HEK293 (cell line): ENCODE measurements around the gene WDR41.

Experiments used
- CTCF ChIA-PET: fragments of 350-600 bp; formaldehyde crosslinking; extraction: SDS; loops from one replicate; lab custom pipeline; 2021; ENCODE audit warnings: antibody characterized with exemption; lab: Yijun Ruan, JAX
- POLR2A ChIA-PET: fragments of 300-600 bp; formaldehyde crosslinking; extraction: SDS; loops from one replicate; lab custom pipeline; 2020; ENCODE audit warnings: antibody characterized with exemption, inconsistent platforms; lab: Yijun Ruan, JAX
- H3K27ac ChIP-seq: fragments of 200-500 bp; sonication (Bioruptor generic); 2 replicates; pipeline ENCODE4 v1.5.1; 2014; ENCODE audit warnings: low read depth, low read length, control low read depth, inconsistent platforms; ENCODE audit errors: extremely low read depth
- H3K36me3 ChIP-seq, 2 experiments: fragments of 200-500 bp in 1 of 2; sonication (Bioruptor generic) in 1 of 2; 1 replicate in 1 of 2; 2 replicates in 1 of 2; pipeline ENCODE4 v1.5.1; 2014 to 2017; ENCODE audit warnings: inconsistent platforms in 2 of 2, low read length in 2 of 2; ENCODE audit not compliant: control insufficient read depth in 2 of 2, insufficient read depth in 1 of 2
- H3K4me1 ChIP-seq: fragments of 200-500 bp; sonication (Bioruptor generic); 2 replicates; pipeline ENCODE4 v1.5.1; 2014; ENCODE audit warnings: mild to moderate bottlenecking, low read length, inconsistent platforms; ENCODE audit not compliant: control insufficient read depth, insufficient read depth
- H3K4me3 ChIP-seq: 2 replicates; pipeline ENCODE4 v1.5.1; 2011; ENCODE audit warnings: low read depth, mild to moderate bottlenecking, control low read depth, low read length, moderate library complexity
- H3K9me3 ChIP-seq: fragments of 200-500 bp; sonication (Bioruptor generic); 2 replicates; pipeline ENCODE4 v1.5.1; 2014; ENCODE audit warnings: low read depth, low read length, inconsistent platforms; ENCODE audit not compliant: control insufficient read depth, insufficient read depth
- IKZF3 ChIP-seq: fragments of 450-650 bp; IDR thresholded peaks from 2 replicates; pipeline ENCODE4 v1.5.0; 2018; ENCODE audit warnings: missing biosample characterization, mild to moderate bottlenecking, missing genetic modification characterization, moderate library complexity
- KLF10 ChIP-seq: fragments of 450-650 bp; IDR thresholded peaks from 2 replicates; pipeline ENCODE4 v1.5.1; 2018; ENCODE audit warnings: missing biosample characterization, mild to moderate bottlenecking, missing genetic modification characterization
- SCRT1 ChIP-seq: fragments of 450-650 bp; formaldehyde crosslinking; IDR thresholded peaks from 2 replicates; pipeline ENCODE4 v1.5.1; 2016; ENCODE audit warnings: missing biosample characterization, missing genetic modification characterization, borderline replicate concordance
- SP7 ChIP-seq: fragments of 450-650 bp; formaldehyde crosslinking; IDR thresholded peaks from 2 replicates; pipeline ENCODE4 v1.5.1; 2016; ENCODE audit warnings: missing biosample characterization, missing genetic modification characterization
- YY2 ChIP-seq: fragments of 450-650 bp; formaldehyde crosslinking; IDR thresholded peaks from 2 replicates; pipeline ENCODE4 v1.5.1; 2016; ENCODE audit warnings: missing biosample characterization, missing genetic modification characterization
- ZBTB20 ChIP-seq: fragments of 450-650 bp; formaldehyde crosslinking; IDR thresholded peaks from 2 replicates; pipeline ENCODE4 v1.5.1; 2016; ENCODE audit warnings: missing biosample characterization, missing genetic modification characterization
- ZEB2 ChIP-seq: fragments of 450-650 bp; formaldehyde crosslinking; IDR thresholded peaks from 2 replicates; pipeline ENCODE4 v1.5.1; 2016; ENCODE audit warnings: missing biosample characterization, missing genetic modification characterization
- ZNF10 ChIP-seq: fragments of 450-650 bp; formaldehyde crosslinking; IDR thresholded peaks from 2 replicates; pipeline ENCODE4 v1.5.1; 2017; ENCODE audit warnings: missing biosample characterization, missing genetic modification characterization
- ZNF157 ChIP-seq: fragments of 450-650 bp; formaldehyde crosslinking; IDR thresholded peaks from 2 replicates; pipeline ENCODE4 v1.5.1; 2016; ENCODE audit warnings: missing biosample characterization, missing genetic modification characterization
- ZNF18 ChIP-seq: fragments of 450-650 bp; formaldehyde crosslinking; IDR thresholded peaks from 2 replicates; pipeline ENCODE4 v1.5.1; 2016; ENCODE audit warnings: missing biosample characterization, missing genetic modification characterization
- ZNF2 ChIP-seq: fragments of 450-650 bp; formaldehyde crosslinking; IDR thresholded peaks from 2 replicates; pipeline ENCODE4 v1.5.1; 2016; ENCODE audit warnings: missing biosample characterization, missing genetic modification characterization
- ZNF274 ChIP-seq, 2 experiments: fragments of 200-500 bp in 1 of 2; fragments of 450-650 bp in 1 of 2; sonication (Bioruptor generic) in 1 of 2; formaldehyde crosslinking in 1 of 2; IDR thresholded peaks; 2 replicates each; pipeline versions ENCODE4 v1.5.1 to v1.6.1; 2014 to 2016; ENCODE audit warnings: borderline replicate concordance in 1 of 2, inconsistent platforms in 1 of 2, low read length in 1 of 2, missing biosample characterization in 1 of 2, missing genetic modification characterization in 1 of 2
- ZNF350 ChIP-seq: fragments of 450-650 bp; formaldehyde crosslinking; IDR thresholded peaks from 2 replicates; pipeline ENCODE4 v1.5.0; 2017; ENCODE audit warnings: missing biosample characterization, mild to moderate bottlenecking, missing genetic modification characterization
- ZNF510 ChIP-seq: fragments of 450-650 bp; formaldehyde crosslinking; IDR thresholded peaks from 2 replicates; pipeline ENCODE4 v1.5.1; 2018; ENCODE audit warnings: mild to moderate bottlenecking, missing genetic modification characterization, missing biosample characterization; ENCODE audit not compliant: insufficient replicate concordance
- ZNF513 ChIP-seq: fragments of 450-650 bp; IDR thresholded peaks from 2 replicates; pipeline ENCODE4 v1.5.1; 2018; ENCODE audit warnings: missing biosample characterization, missing genetic modification characterization
- ZNF530 ChIP-seq: fragments of 450-650 bp; formaldehyde crosslinking; IDR thresholded peaks from 2 replicates; pipeline ENCODE4 v1.5.1; 2016; ENCODE audit warnings: low read depth, missing biosample characterization, missing genetic modification characterization
- ZNF629 ChIP-seq: fragments of 450-650 bp; formaldehyde crosslinking; IDR thresholded peaks from 2 replicates; pipeline ENCODE4 v1.5.1; 2017; ENCODE audit warnings: missing biosample characterization, missing genetic modification characterization
- ZNF654 ChIP-seq: fragments of 450-650 bp; formaldehyde crosslinking; IDR thresholded peaks from 2 replicates; pipeline ENCODE4 v1.5.1; 2016; ENCODE audit warnings: low read depth, missing biosample characterization, missing genetic modification characterization
- ZNF664 ChIP-seq: fragments of 450-650 bp; formaldehyde crosslinking; IDR thresholded peaks from 2 replicates; pipeline ENCODE4 v1.5.1; 2016; ENCODE audit warnings: missing biosample characterization, missing genetic modification characterization
- ZNF670 ChIP-seq: fragments of 450-650 bp; formaldehyde crosslinking; IDR thresholded peaks from 2 replicates; pipeline ENCODE4 v1.5.1; 2016; ENCODE audit warnings: missing biosample characterization, missing genetic modification characterization, low read depth
- ZNF76 ChIP-seq: fragments of 450-650 bp; formaldehyde crosslinking; IDR thresholded peaks from 2 replicates; pipeline ENCODE4; 2016; ENCODE audit warnings: low read depth, missing biosample characterization, missing genetic modification characterization, borderline replicate concordance
- ZSCAN16 ChIP-seq: fragments of 450-650 bp; formaldehyde crosslinking; IDR thresholded peaks from 2 replicates; pipeline ENCODE4 v1.5.1; 2016; ENCODE audit warnings: missing biosample characterization, missing genetic modification characterization
- TF ChIP-seq, protein P1 (sequence below): fragments of 450-650 bp; formaldehyde crosslinking; IDR thresholded peaks from 2 replicates; pipeline ENCODE4 v1.5.1; 2016; ENCODE audit warnings: missing biosample characterization, missing genetic modification characterization
- TF ChIP-seq, protein P2 (sequence below): fragments of 450-650 bp; formaldehyde crosslinking; IDR thresholded peaks from 2 replicates; pipeline ENCODE4 v1.5.1; 2016; ENCODE audit warnings: missing biosample characterization, missing genetic modification characterization
- TF ChIP-seq, protein P3 (sequence below): fragments of 450-650 bp; formaldehyde crosslinking; IDR thresholded peaks from 2 replicates; pipeline ENCODE4 v1.5.0; 2017; ENCODE audit warnings: missing biosample characterization, missing genetic modification characterization, borderline replicate concordance

WDR41 gene

GRCh38 chr5:77407152-77407551 lies 85.0 kb downstream of the WDR41 start:
- H3K36me3 ChIP-seq, result no peaks in the 10 kb centered on the region
- no peak overlapping the region for H3K4me3 ChIP-seq
- ChIA-PET POLR2A (interaction anchor here (0.6 kb wide), 1 partner anchor 19 kb away, joined by 4 read pairs; no protein-coding TSS in a partner anchor), CTCF (interaction anchor here (0.6 to 0.8 kb wide), 2 partner anchors 10 to 272 kb away, joined by 3 read pairs; no protein-coding TSS in a partner anchor)
- TF ChIP-seq ZNF2 (tag by site-specific recombination) (no peak), ZNF513 (tag by site-specific recombination) (no peak), ZNF10 (tag by site-specific recombination) (no peak), SCRT1 (tag by site-specific recombination) (no peak), ZBTB20 (tag by site-specific recombination) (no peak), ZNF274 (IDR thresholded peaks at IDR 0.05; ENCODE audit: low read length) (no peak), ZNF274 (tag by site-specific recombination; IDR thresholded peaks at IDR 0.05; ENCODE audit: borderline replicate concordance) (no peak), IKZF3 (tag by site-specific recombination) (no peak), ZNF510 (no peak), YY2 (no peak), KLF10 (tag by site-specific recombination) (no peak)
- no peaks in the 10 kb centered on the region for H3K4me1 ChIP-seq
- no peak overlapping the region for H3K27ac ChIP-seq
- H3K9me3 ChIP-seq, result no peaks in the 10 kb centered on the region

GRCh38 chr5:77402796-77403195 lies 89.3 kb downstream of the WDR41 start:
- CTCF ChIA-PET, result no interaction called here

More at GRCh38 chr5:77402796-77403195, 89.3 kb downstream of the WDR41 start:
- no peaks in the 10 kb centered on the region for H3K36me3 ChIP-seq
- TF ChIP-seq ZSCAN16 (tag by site-specific recombination) (no peak), ZNF530 (no peak), ZNF350 (tag by site-specific recombination) (no peak), ZEB2 (no peak), ZNF664 (tag by site-specific recombination) (no peak), SCRT1 (tag by site-specific recombination) (no peak), ZNF670 (tag by site-specific recombination) (no peak), SP7 (tag by site-specific recombination) (no peak), ZNF157 (tag by site-specific recombination) (no peak), ZNF654 (no peak), ZNF18 (tag by site-specific recombination) (no peak), ZNF629 (no peak), ZNF76 (no peak)
- TF ChIP-seq, protein P1, sequence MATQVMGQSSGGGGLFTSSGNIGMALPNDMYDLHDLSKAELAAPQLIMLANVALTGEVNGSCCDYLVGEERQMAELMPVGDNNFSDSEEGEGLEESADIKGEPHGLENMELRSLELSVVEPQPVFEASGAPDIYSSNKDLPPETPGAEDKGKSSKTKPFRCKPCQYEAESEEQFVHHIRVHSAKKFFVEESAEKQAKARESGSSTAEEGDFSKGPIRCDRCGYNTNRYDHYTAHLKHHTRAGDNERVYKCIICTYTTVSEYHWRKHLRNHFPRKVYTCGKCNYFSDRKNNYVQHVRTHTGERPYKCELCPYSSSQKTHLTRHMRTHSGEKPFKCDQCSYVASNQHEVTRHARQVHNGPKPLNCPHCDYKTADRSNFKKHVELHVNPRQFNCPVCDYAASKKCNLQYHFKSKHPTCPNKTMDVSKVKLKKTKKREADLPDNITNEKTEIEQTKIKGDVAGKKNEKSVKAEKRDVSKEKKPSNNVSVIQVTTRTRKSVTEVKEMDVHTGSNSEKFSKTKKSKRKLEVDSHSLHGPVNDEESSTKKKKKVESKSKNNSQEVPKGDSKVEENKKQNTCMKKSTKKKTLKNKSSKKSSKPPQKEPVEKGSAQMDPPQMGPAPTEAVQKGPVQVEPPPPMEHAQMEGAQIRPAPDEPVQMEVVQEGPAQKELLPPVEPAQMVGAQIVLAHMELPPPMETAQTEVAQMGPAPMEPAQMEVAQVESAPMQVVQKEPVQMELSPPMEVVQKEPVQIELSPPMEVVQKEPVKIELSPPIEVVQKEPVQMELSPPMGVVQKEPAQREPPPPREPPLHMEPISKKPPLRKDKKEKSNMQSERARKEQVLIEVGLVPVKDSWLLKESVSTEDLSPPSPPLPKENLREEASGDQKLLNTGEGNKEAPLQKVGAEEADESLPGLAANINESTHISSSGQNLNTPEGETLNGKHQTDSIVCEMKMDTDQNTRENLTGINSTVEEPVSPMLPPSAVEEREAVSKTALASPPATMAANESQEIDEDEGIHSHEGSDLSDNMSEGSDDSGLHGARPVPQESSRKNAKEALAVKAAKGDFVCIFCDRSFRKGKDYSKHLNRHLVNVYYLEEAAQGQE (tag by site-specific recombination), result no peak
- TF ChIP-seq, protein P2, sequence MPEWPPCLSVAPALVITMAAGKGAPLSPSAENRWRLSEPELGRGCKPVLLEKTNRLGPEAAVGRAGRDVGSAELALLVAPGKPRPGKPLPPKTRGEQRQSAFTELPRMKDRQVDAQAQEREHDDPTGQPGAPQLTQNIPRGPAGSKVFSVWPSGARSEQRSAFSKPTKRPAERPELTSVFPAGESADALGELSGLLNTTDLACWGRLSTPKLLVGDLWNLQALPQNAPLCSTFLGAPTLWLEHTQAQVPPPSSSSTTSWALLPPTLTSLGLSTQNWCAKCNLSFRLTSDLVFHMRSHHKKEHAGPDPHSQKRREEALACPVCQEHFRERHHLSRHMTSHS (tag by site-specific recombination), result no peak
- TF ChIP-seq, protein P3, sequence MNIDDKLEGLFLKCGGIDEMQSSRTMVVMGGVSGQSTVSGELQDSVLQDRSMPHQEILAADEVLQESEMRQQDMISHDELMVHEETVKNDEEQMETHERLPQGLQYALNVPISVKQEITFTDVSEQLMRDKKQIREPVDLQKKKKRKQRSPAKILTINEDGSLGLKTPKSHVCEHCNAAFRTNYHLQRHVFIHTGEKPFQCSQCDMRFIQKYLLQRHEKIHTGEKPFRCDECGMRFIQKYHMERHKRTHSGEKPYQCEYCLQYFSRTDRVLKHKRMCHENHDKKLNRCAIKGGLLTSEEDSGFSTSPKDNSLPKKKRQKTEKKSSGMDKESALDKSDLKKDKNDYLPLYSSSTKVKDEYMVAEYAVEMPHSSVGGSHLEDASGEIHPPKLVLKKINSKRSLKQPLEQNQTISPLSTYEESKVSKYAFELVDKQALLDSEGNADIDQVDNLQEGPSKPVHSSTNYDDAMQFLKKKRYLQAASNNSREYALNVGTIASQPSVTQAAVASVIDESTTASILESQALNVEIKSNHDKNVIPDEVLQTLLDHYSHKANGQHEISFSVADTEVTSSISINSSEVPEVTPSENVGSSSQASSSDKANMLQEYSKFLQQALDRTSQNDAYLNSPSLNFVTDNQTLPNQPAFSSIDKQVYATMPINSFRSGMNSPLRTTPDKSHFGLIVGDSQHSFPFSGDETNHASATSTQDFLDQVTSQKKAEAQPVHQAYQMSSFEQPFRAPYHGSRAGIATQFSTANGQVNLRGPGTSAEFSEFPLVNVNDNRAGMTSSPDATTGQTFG (tag by site-specific recombination), result no peak
- POLR2A ChIA-PET, result no interaction called here
- no peak overlapping the region for H3K4me3 ChIP-seq
- H3K4me1 ChIP-seq, result no peaks in the 10 kb centered on the region
- H3K27ac ChIP-seq, result no peak overlapping the region
- no peaks in the 10 kb centered on the region for H3K9me3 ChIP-seq
